ENCODE measurements around the gene PUS3. TPM values are rescaled to one million over a fixed set of nuclear protein-coding genes. Genes with fewer than 3 reads are reported as not detected.

Gene PUS3
- total RNA-seq, 1 donor from 2014 or later: 7.7 TPM

- Histone ChIP-seq H3K9me3 (replicated peaks) (no peaks in the 10 kb centered on the region), H3K27ac (replicated peaks) (peak overlapping the region; percentile 83), H3K27me3 (ENCODE audit: low read depth) (peaks cover 19% of the 10 kb centered on the region), H3K36me3 (no peaks in the 10 kb centered on the region), H3K4me1 (peaks cover 17% of the 10 kb centered on the region), H3K4me3 (no peak overlapping the region)
- DNase-seq: no peak
- intact Hi-C loops (cut with micrococcal nuclease): no loop called here
- TF ChIP-seq, protein P1, sequence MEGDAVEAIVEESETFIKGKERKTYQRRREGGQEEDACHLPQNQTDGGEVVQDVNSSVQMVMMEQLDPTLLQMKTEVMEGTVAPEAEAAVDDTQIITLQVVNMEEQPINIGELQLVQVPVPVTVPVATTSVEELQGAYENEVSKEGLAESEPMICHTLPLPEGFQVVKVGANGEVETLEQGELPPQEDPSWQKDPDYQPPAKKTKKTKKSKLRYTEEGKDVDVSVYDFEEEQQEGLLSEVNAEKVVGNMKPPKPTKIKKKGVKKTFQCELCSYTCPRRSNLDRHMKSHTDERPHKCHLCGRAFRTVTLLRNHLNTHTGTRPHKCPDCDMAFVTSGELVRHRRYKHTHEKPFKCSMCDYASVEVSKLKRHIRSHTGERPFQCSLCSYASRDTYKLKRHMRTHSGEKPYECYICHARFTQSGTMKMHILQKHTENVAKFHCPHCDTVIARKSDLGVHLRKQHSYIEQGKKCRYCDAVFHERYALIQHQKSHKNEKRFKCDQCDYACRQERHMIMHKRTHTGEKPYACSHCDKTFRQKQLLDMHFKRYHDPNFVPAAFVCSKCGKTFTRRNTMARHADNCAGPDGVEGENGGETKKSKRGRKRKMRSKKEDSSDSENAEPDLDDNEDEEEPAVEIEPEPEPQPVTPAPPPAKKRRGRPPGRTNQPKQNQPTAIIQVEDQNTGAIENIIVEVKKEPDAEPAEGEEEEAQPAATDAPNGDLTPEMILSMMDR (IDR thresholded peaks at IDR 0.05; ENCODE audit: borderline replicate concordance): no peak
These were observed 39.9 kb upstream of the PUS3 start for GRCh38 chr11:125942771-125943428.

DNA sequence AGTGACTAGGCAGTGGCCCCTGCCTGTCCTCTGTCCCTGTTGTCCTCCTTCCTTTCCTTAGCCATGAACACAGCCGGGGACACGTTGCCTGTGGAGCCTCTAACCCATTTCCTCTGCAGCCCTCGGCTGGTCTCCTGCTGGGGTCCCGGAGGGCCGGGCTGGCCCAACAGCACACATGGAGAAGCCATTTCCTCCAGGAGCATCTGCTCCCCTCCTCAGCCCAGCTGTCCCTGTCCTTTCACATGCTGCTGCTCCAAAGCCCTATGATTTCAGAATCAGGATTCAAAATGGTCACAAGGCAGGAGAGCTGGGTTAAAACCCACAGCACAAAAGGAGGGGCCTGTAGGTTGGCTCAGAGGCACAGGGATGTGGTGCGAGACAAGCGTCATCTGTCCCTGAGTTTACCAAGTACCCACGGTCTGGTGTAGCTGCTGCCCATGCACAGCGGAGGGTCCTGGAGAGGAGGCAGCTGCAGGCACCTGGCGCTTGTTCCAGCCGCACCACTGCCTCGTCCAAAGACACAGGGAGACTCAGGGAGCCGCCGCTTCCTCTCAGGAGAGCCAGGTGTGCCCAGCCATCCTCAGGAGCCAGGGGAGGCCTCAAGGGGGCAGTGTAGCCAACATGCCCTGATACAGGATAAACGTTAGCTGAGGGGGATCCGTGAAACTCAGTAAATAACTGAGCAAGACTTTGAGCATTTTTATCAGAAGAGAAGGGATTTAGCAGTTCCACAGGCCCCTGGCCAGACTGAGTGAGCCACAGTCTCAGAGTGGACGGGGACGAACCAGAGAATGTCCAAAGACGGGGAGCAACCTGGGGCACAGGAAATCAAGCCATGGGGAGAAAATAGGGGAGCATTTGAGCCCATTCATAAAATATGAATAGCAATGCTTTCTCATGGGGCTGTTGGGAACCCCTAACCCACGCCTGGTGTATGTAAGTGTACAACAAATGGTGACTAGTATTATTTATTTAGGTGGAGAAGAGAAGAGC, 38.9 kb upstream of the PUS3 start:
- H3K27ac ChIP-seq (replicated peaks): peak overlapping the region; percentile 83
- TF ChIP-seq, protein P1 (IDR thresholded peaks at IDR 0.05; ENCODE audit: borderline replicate concordance): peak; percentile 77
- H3K9me3 ChIP-seq (replicated peaks): no peaks in the 10 kb centered on the region
- peaks cover 17% of the 10 kb centered on the region for H3K4me1 ChIP-seq
- no peak overlapping the region for H3K4me3 ChIP-seq
- DNase-seq: peak; percentile 61
- H3K27me3 ChIP-seq (ENCODE audit: low read depth): peaks cover 17% of the 10 kb centered on the region
- intact Hi-C loops (cut with micrococcal nuclease): no loop called here
- no peaks in the 10 kb centered on the region for H3K36me3 ChIP-seq

- Histone ChIP-seq H3K9me3 (replicated peaks) (no peaks in the 10 kb centered on the region), H3K27ac (replicated peaks) (peak overlapping the region; percentile 83), H3K27me3 (ENCODE audit: low read depth) (peaks cover 12% of the 10 kb centered on the region), H3K4me1 (peaks cover 17% of the 10 kb centered on the region), H3K36me3 (no peaks in the 10 kb centered on the region), H3K4me3 (no peak overlapping the region)
- intact Hi-C loops (cut with micrococcal nuclease): no loop called here
- TF ChIP-seq, protein P1 (IDR thresholded peaks at IDR 0.05; ENCODE audit: borderline replicate concordance): no peak
- DNase-seq: no peak
These were observed 38.2 kb upstream of the PUS3 start for GRCh38 chr11:125941267-125941618.

GRCh38 chr11:125940145-125940544, 37.1 kb upstream of the PUS3 start:
- no peak for DNase-seq
- intact Hi-C loops (cut with micrococcal nuclease): no loop called here
- H3K36me3 ChIP-seq: no peaks in the 10 kb centered on the region
- peaks cover 17% of the 10 kb centered on the region for H3K4me1 ChIP-seq
- H3K27me3 ChIP-seq (ENCODE audit: low read depth): peaks cover 7% of the 10 kb centered on the region
- no peaks in the 10 kb centered on the region for H3K9me3 ChIP-seq (replicated peaks)
- H3K4me3 ChIP-seq: no peak overlapping the region
- H3K27ac ChIP-seq (replicated peaks): no peak overlapping the region
- TF ChIP-seq, protein P1 (IDR thresholded peaks at IDR 0.05; ENCODE audit: borderline replicate concordance): no peak

DNA sequence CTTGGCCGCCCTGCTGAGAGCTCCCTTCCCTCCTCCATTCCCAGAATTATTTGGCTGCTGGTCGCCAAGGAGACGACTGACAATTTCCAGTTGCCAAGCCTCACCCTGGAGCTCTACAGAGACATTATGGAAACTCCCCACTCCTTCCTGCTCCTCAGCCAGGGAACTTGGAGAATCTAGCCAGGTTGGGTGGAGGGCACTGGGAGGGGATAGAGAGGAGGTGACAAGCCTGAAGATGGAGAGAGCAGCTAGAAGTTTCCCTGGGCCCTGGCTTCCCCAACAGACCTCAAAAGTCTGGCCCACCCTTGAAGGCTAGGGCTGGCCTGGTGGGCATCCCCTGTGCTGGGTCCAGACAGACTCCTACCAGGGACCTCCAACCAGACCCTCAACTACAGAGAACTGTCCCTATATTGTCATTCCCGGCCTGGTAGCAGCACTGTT, 36.1 kb upstream of the PUS3 start:
- Histone ChIP-seq H3K36me3 (no peaks in the 10 kb centered on the region), H3K4me3 (no peak overlapping the region), H3K4me1 (peaks cover 17% of the 10 kb centered on the region), H3K27ac (replicated peaks) (no peak overlapping the region), H3K27me3 (ENCODE audit: low read depth) (no peaks in the 10 kb centered on the region), H3K9me3 (replicated peaks) (no peaks in the 10 kb centered on the region)
- intact Hi-C loops (cut with micrococcal nuclease): no loop called here
- DNase-seq: no peak
- TF ChIP-seq, protein P1 (IDR thresholded peaks at IDR 0.05; ENCODE audit: borderline replicate concordance): no peak

Measured in left ventricle myocardium inferior (tissue), 1 donor.